Mesodermal cell (in vitro differentiated cells): ENCODE measurements around the gene COQ10B.
"Not testable (repeated sequence)": the region's sequence is repeated elsewhere in the genome, so short reads cannot be mapped to it uniquely, and the experiment has no call there.

Experiments
- H3K27ac ChIP-seq: 2 replicates; pipeline ENCODE4 v1.7.0; 2013; ENCODE audit warnings: mild to moderate bottlenecking, low read depth, low read length, moderate library complexity; ENCODE audit not compliant: severe bottlenecking
- H3K36me3 ChIP-seq: 2 replicates; pipeline ENCODE4 v1.7.1; 2013; ENCODE audit warnings: mild to moderate bottlenecking, low read length, moderate library complexity; ENCODE audit not compliant: control insufficient read depth, insufficient read depth
- H3K4me1 ChIP-seq: one replicate; pipeline ENCODE4 v1.7.1; 2013; ENCODE audit warnings: mild to moderate bottlenecking, low read length; ENCODE audit not compliant: insufficient read depth, control insufficient read depth, poor library complexity, severe bottlenecking
- H3K4me3 ChIP-seq: 2 replicates; pipeline ENCODE4 v1.7.0; 2013; ENCODE audit warnings: low read length, control low read depth, mild to moderate bottlenecking; ENCODE audit not compliant: insufficient read depth, poor library complexity, severe bottlenecking; ENCODE audit errors: extremely low read depth
- H3K9me3 ChIP-seq: 2 replicates; pipeline ENCODE4 v1.7.1; 2013; ENCODE audit warnings: mild to moderate bottlenecking, low read length, moderate library complexity; ENCODE audit not compliant: control insufficient read depth
- WGBS, 2 experiments: methylation state at CpG; one replicate each; pipeline ENCODE4 v1.1.5; 2013; ENCODE audit warnings: missing lambda C conversion rate in 2 of 2; ENCODE audit not compliant: insufficient coverage in 2 of 2; 5-methylcytosine and 5-hydroxymethylcytosine counted together

COQ10B gene

DNA sequence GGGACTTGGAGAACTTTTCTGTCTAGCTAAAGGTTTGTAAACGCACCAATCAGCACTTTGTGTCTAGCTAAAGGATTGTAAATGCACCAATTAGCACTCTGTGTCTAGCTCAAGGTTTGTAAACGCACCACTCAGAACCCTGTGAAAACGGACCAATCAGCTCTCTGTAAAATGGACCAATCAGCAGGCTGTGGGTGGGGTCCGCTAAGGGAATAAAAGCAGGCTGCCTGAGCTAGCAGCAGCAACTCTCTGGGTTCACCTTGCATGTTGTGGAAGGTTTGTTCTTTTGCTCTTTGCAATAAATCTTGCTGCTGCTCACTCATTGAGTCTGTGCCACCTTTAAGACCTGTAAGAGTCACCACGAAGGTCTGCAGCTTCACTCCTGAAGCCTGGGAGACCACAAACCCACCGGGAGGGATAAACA, 2.4 kb upstream of the COQ10B start:
- not testable (repeated sequence) for H3K4me1 ChIP-seq, H3K4me3 ChIP-seq, H3K36me3 ChIP-seq, H3K27ac ChIP-seq, H3K9me3 ChIP-seq
- WGBS, 2 experiments, result 88 to 89% methylated on average over 6 of the region's 6 CpGs

DNA sequence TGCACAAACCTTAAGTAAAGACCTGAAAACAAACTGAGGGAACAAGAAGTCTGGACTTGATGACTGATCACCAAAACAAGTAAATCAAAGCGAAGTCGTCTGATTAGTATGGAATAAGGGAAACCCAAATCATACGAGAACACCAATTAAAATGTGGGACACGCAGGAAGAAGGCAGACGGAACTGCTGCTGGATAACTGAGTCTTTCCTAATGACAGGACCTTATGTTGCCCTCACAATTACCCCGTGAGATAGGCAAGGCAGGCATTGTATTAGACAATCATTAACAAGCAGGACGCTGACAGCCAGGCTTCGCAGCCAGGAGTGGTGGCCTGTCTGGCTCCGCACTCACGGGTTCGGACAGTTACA, 614 bp upstream of the COQ10B start:
- peak overlapping the region; percentile 90 for H3K4me3 ChIP-seq
- no peaks in the 10 kb centered on the region for H3K9me3 ChIP-seq
- peaks cover 9% of the 10 kb centered on the region for H3K36me3 ChIP-seq
- peak overlapping the region; percentile 86 for H3K27ac ChIP-seq
- peaks cover 9% of the 10 kb centered on the region for H3K4me1 ChIP-seq
- WGBS, 2 experiments, result 16 to 21% methylated on average over 7 to 10 of the region's 11 CpGs

GRCh38 chr2:197453914-197454398, 604 bp downstream of the COQ10B start:
- Histone ChIP-seq H3K27ac (peak overlapping the region; percentile 100), H3K4me1 (peaks cover 9% of the 10 kb centered on the region), H3K36me3 (peaks cover 10% of the 10 kb centered on the region), H3K4me3 (peak overlapping the region; percentile 90), H3K9me3 (no peaks in the 10 kb centered on the region)
- WGBS, 2 experiments, result 0% methylated on average over 6 to 7 of the region's 11 CpGs

- Histone ChIP-seq H3K4me3 (peak overlapping the region; percentile 90), H3K36me3 (peaks cover 13% of the 10 kb centered on the region), H3K9me3 (no peaks in the 10 kb centered on the region), H3K27ac (no peak overlapping the region), H3K4me1 (peaks cover 9% of the 10 kb centered on the region)
- 100% methylated on average over 2 of the region's 2 CpGs for WGBS, 2 experiments
Observed at GRCh38 chr2:197454923-197455322, 1.6 kb downstream of the COQ10B start.

GRCh38 chr2:197455428-197455827, 2.1 kb downstream of the COQ10B start:
- peaks cover 9% of the 10 kb centered on the region for H3K4me1 ChIP-seq
- H3K36me3 ChIP-seq, result peaks cover 14% of the 10 kb centered on the region
- no peaks in the 10 kb centered on the region for H3K9me3 ChIP-seq
- no peak overlapping the region for H3K4me3 ChIP-seq
- WGBS, 2 experiments, result 100% methylated on average over 1 of the region's 1 CpG; no CpG with 5 or more reads in 1 of the 2 experiments
- H3K27ac ChIP-seq, result no peak overlapping the region

DNA sequence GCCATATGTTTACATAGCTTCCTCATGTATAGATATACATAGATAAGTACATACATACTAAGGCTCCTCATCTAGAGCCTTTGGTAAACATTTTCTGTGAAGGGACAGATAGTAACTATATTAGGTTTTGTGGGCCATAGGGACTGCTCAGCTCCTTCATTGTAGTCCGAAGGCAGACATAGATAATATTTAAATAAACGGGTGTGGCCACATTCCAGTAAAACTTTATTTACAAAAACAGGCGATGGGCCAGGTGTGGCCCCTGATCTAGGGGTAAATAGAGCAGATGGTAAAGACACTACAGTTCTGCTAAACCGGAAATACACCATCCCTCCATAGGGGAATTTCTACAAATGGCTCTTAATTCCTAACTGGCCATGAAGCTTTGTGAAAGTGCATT, 7.3 kb downstream of the COQ10B start:
- Histone ChIP-seq H3K27ac (no peak overlapping the region), H3K4me3 (no peak overlapping the region), H3K9me3 (no peaks in the 10 kb centered on the region), H3K36me3 (peaks cover 44% of the 10 kb centered on the region), H3K4me1 (no peaks in the 10 kb centered on the region)
- 80% methylated on average over 1 of the region's 4 CpGs; no CpG with 5 or more reads in 1 of the 2 experiments for WGBS, 2 experiments

GRCh38 chr2:197461057-197461456, 7.7 kb downstream of the COQ10B start:
- H3K27ac ChIP-seq, result no peak overlapping the region
- peaks cover 44% of the 10 kb centered on the region for H3K36me3 ChIP-seq
- no peaks in the 10 kb centered on the region for H3K4me1 ChIP-seq
- no peak overlapping the region for H3K4me3 ChIP-seq
- WGBS, 2 experiments, result 83 to 100% methylated on average over 1 to 2 of the region's 2 CpGs
- H3K9me3 ChIP-seq, result no peaks in the 10 kb centered on the region

GRCh38 chr2:197464175-197464574, 10.8 kb downstream of the COQ10B start:
- peaks cover 71% of the 10 kb centered on the region for H3K36me3 ChIP-seq
- 100% methylated on average over 1 of the region's 1 CpG; no CpG with 5 or more reads in 1 of the 2 experiments for WGBS, 2 experiments
- H3K9me3 ChIP-seq, result no peaks in the 10 kb centered on the region
- no peak overlapping the region for H3K4me3 ChIP-seq
- H3K4me1 ChIP-seq, result no peaks in the 10 kb centered on the region
- no peak overlapping the region for H3K27ac ChIP-seq

- 87 to 90% methylated on average over 4 of the region's 5 CpGs for WGBS, 2 experiments
Observed at GRCh38 chr2:197472166-197472565, 18.8 kb downstream of the COQ10B start.

GRCh38 chr2:197477797-197478196, 24.4 kb downstream of the COQ10B start:
- no peak overlapping the region for H3K4me3 ChIP-seq
- peaks cover 58% of the 10 kb centered on the region for H3K36me3 ChIP-seq
- 88 to 100% methylated on average over 2 to 3 of the region's 3 CpGs for WGBS, 2 experiments
- no peaks in the 10 kb centered on the region for H3K9me3 ChIP-seq
- no peak overlapping the region for H3K27ac ChIP-seq
- no peaks in the 10 kb centered on the region for H3K4me1 ChIP-seq

More at GRCh38 chr2:197472166-197472565, 18.8 kb downstream of the COQ10B start:
- Histone ChIP-seq H3K9me3 (no peaks in the 10 kb centered on the region), H3K36me3 (peaks cover 93% of the 10 kb centered on the region), H3K4me3 (no peak overlapping the region), H3K4me1 (no peaks in the 10 kb centered on the region), H3K27ac (no peak overlapping the region)

GRCh38 chr2:197480165-197481036, 27.0 kb downstream of the COQ10B start:
- Histone ChIP-seq H3K4me1 (no peaks in the 10 kb centered on the region), H3K27ac (no peak overlapping the region), H3K36me3 (peaks cover 50% of the 10 kb centered on the region), H3K9me3 (peaks cover 12% of the 10 kb centered on the region), H3K4me3 (no peak overlapping the region)
- 93 to 95% methylated on average over 5 to 6 of the region's 9 CpGs for WGBS, 2 experiments
